Measurements from ENCODE around the gene SNX11. TPM values are rescaled to one million over a fixed set of nuclear protein-coding genes. Genes with fewer than 3 reads are reported as not detected.

Gene SNX11
- total RNA-seq, 1 donor from 2014 or later: 20.8 TPM

DNA sequence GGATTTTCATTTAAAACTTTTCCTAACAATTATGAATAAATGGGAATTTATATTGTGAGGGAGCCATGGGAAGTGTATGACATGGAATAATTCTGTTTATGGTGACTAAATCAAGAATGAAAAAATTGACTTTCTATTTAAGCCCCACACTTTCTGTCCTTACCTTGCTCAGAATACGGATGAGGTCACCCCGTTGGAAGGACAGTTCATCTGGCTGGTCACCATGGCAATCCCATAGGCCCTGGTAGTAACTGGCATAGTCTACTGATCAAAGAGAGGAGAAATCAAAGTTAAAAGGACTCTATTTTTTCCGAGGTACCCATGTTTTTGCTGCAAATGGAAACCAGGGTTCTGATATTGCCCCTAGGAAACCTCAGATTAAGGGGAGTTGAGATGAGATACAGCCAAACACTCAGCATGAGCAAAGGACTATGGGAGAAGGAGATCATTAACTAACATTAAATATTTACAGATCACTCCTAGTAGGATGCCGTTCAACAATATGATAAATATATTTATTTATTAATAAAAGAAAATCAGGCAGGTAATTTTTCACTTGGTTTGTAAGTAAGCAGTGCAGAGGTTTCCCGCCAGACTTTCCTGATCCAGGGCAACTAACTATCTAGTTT lies 54.9 kb downstream of the SNX11 start:
- DNase-seq (no peak), ATAC-seq (no peak)
- H3K27ac ChIP-seq: no peak overlapping the region
- H3K36me3 ChIP-seq: no peaks in the 10 kb centered on the region
- H3K4me1 ChIP-seq: no peaks in the 10 kb centered on the region
- intact Hi-C loops (cut with DNase I): no loop called here
- no peaks in the 10 kb centered on the region for H3K27me3 ChIP-seq
- H3K9me3 ChIP-seq: no peaks in the 10 kb centered on the region
- H3K4me3 ChIP-seq: no peak overlapping the region
- no peak for TF ChIP-seq CTCF (IDR thresholded peaks at IDR 0.05)

DNA sequence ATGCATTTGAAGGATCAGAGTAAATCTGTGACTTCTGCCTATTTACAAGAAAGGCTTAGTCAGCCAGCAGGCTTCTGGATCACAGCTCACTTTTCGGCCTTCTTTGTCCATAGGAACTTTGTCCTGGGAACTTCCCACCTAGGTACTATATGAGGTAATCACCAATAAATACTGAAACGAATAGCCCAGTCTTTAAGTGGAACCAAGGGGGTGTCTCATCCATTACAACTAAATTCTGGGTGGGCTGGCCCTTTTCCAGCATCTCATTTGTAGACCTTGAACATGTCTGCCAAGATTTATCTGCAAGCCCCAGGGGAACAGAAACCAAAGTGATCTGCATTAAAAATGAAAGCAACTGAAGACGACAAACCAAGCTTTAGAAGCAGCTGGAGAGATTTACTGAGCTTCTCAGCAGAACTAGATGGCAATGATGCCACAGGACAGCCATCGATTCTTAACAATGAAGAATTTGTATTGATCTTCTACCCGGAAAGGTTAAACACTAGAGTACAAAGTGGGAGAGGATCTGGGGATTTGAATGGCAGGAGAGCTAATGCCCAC lies 55.5 kb downstream of the SNX11 start:
- intact Hi-C loops (cut with DNase I): no loop called here
- ATAC-seq: no peak
- H3K9me3 ChIP-seq: no peaks in the 10 kb centered on the region
- H3K27me3 ChIP-seq: no peaks in the 10 kb centered on the region
- no peak for TF ChIP-seq CTCF (IDR thresholded peaks at IDR 0.05)
- no peak for DNase-seq
- no peak overlapping the region for H3K4me3 ChIP-seq
- H3K27ac ChIP-seq: no peak overlapping the region
- no peaks in the 10 kb centered on the region for H3K4me1 ChIP-seq
- H3K36me3 ChIP-seq: no peaks in the 10 kb centered on the region

GRCh38 chr17:48163809-48164208 lies 56.2 kb downstream of the SNX11 start:
- ATAC-seq (no peak), DNase-seq (no peak)
- no peaks in the 10 kb centered on the region for H3K27me3 ChIP-seq
- H3K9me3 ChIP-seq: no peaks in the 10 kb centered on the region
- H3K4me1 ChIP-seq: no peaks in the 10 kb centered on the region
- H3K36me3 ChIP-seq: no peaks in the 10 kb centered on the region
- H3K4me3 ChIP-seq: no peak overlapping the region
- no peak overlapping the region for H3K27ac ChIP-seq
- no peak for TF ChIP-seq CTCF (IDR thresholded peaks at IDR 0.05)
- intact Hi-C loops (cut with DNase I): no loop called here

DNA sequence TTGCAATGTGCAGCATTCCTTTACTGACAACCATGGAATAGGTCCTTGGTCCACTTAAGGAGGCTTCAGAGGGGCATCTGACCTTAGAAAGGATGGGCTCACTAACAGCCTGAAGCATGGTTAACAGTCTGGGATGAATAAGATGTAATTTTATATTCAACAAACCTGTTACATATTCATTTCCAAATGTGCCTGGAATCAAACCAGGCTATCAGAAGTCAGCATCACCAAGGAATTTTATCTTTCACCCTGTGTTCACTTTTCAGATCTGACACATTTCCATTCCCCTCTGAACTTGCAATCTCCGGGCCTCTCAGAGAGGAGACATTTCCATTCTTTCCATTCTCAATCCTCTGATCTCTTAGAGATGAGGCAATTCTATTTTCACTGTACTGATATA lies 62.4 kb downstream of the SNX11 start:
- ATAC-seq: no peak
- H3K4me1 ChIP-seq: no peaks in the 10 kb centered on the region
- no peaks in the 10 kb centered on the region for H3K36me3 ChIP-seq
- intact Hi-C loops (cut with DNase I): no loop called here
- no peaks in the 10 kb centered on the region for H3K9me3 ChIP-seq
- H3K27ac ChIP-seq: no peak overlapping the region
- no peak overlapping the region for H3K4me3 ChIP-seq
- no peak for TF ChIP-seq CTCF (IDR thresholded peaks at IDR 0.05)
- DNase-seq: no peak
- H3K27me3 ChIP-seq: peaks cover 16% of the 10 kb centered on the region

Small RNA genes lying within 50 kb of the gene (microRNA-seq; reads per million reads assigned to microRNA genes)
- not detected for gene MIR1203 (ENCODE audit: borderline microRNAs expressed)

Other genes starting within 250 kb of the SNX11 start
- 16.9 TPM for gene SP2, start 211.5 kb upstream of the SNX11 start, total RNA-seq
- 29.4 TPM for gene PNPO, start 166.2 kb upstream of the SNX11 start, total RNA-seq
- gene PRR15L, start 149.9 kb upstream of the SNX11 start, total RNA-seq: 47.4 TPM
- 140 TPM for gene CDK5RAP3, start 136.7 kb upstream of the SNX11 start, total RNA-seq
- 24.5 TPM for gene COPZ2, start 70.0 kb upstream of the SNX11 start, total RNA-seq
- 201 TPM for gene NFE2L1, start 59.4 kb upstream of the SNX11 start, total RNA-seq
- 34.0 TPM for gene CBX1, start 6.3 kb upstream of the SNX11 start, total RNA-seq